RPMI8226 (cell line): ENCODE results near the gene SNX9.
"Not testable (repeated sequence)": the region's sequence is repeated elsewhere in the genome, so short reads cannot be mapped to it uniquely, and the experiment has no call there.

Source experiments
- DNase-seq: peaks from one replicate; pipeline ENCODE4 v3.0.0-alpha.2; 2015

SNX9 gene

DNA sequence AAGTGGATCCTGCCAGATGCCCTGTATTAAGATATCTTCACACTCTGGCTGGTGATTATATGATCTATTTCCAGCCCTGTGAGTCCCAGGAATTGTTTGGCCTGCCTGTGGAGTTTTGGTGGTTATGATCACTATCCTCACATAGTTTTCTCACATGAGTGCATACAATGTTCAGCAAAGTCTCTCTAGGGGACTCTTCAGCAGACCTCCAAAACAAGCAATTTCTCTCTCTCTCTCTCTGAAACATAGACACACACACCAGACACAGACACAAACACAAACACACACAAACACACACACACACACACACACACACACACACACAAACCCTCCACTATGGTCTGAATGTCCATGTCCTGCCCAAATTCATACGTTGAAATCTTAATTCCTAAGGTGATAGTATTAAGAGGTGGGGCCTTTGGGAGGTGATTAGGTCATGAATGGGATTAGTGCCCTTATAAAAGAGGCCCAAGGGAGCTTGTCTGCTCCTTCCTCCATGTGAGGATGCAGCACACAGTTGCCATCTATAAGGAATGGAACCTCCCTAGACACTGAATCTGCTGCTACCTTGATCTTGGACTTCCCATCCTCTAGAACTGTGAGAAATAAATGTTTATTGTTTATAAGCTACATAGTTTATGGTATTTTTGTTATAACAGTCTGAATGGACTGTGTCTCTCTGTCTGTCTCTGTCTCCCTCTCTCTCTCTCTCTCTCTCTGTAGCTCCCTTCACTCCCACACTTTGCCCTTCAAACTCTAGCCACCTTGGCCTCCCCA is 136.6 kb downstream of the SNX9 start:
- no peak for DNase-seq

DNA sequence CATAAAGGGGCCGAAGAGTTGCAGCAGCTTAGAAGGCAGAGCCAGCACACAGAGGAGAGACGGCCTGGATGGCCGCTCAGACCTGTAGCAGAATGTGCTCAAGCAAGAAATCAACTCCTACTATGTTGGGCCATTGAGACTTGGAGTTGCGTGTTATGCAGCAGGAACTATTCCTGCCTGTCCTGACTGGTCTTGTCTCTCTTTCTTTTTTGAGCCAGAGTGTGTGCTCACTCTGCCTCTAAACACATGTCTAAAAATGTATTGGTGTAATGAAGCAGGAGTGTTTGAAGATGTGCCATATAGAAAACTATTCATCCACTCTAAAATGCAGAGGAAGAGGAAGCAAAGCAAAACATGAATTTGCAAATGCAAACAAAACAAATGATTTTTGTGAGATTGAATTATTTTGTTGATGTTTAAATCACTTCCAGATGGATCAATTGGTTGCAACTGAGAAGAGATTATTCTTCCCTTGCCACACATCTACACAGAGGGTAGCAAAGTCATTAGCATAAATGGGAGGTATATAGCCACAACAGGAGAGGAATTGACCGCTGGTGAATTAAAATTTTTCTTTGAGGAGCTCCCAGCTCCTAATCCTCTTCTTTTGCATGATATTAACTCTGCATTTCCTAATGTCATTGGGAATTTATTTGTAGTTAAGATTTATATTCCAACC is 138.2 kb downstream of the SNX9 start:
- no peak for DNase-seq

DNA sequence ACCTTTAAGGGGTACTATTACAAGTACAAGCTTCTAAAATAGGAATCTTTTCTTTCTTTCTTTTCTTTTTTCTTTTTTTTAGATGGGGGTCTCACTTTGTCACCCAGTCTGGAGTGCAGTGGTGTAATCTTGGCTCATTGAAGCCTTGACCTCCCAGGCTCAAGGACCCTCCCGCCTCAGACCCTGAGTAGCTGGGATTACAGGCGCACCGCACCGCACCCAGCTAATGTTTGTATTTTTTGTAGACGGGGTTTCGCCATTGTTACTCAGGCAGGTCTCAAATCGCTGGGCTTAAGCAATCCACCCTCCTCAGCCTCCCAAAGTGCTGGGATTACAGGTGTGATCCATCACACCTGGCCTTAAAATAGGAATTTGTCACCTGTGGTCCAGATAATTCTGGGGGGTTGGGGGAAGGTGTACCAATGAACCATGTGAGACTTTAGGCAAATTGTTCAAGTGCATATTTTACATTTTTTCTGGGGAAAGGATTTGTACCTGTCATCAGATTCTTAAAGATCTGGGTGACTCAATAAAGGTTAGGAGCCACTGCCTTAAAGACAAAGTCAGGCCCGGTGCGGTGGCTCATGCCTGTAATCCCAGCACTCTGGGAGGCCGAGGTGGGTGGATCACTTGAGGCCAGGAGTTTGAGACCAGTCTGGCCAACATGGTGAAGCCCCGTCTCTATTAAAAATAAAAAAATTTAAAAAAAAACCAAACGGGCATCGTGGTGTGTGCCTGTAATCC is 139.0 kb downstream of the SNX9 start:
- no peak for DNase-seq

DNA sequence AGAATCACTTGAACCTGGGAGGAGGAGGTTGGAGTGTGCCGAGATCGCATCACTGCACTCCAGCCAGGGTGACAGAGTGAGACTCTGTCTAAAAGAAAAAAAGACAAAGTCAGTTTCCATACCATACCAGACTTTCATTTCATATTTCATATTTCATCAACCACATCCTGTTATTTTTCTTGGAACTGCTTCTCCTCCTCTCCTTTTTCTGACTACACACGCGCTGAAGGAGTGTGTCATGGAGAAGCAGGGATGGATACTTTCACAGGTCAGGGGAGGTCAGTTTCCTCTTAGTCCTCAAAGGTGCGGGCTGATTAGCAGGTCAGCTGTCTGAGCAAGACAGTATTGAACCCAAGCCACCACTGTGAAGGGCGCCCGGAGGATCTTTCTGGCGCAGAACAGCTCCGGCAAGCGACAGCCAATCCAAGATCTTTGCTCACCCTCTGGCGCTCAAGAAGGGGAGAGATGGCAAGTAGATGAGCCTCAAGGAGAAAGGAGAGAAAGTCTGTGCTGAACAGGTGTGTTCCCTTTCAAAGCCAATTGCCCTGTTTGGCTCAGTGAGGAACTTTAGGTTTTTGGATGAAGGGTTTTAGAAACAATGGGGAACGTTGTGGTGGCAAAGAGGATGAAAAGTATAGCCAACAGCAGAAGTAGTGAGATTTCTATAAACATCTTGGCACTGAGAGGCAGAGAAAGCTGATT is 139.7 kb downstream of the SNX9 start:
- DNase-seq = no peak

DNA sequence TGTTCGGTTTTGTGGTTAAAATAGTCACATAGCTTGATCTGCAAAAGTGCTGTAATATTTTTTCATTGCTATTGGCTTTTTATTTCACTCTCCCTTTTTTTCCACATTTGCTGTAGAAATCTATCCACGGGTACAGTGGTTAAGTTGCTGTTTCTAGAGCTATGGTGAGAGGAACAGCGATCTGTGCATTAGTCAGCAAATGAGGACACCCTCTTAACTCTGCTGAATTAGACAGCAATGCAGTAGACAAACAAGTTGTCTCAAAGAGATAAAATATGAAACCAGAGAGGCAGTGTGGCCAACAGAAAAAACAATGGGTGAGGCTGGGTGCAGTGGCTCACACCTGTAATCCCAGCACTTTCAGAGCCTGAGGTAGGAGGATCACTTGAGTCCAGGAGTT is 141.1 kb downstream of the SNX9 start:
- peak; percentile 30 for DNase-seq

DNA sequence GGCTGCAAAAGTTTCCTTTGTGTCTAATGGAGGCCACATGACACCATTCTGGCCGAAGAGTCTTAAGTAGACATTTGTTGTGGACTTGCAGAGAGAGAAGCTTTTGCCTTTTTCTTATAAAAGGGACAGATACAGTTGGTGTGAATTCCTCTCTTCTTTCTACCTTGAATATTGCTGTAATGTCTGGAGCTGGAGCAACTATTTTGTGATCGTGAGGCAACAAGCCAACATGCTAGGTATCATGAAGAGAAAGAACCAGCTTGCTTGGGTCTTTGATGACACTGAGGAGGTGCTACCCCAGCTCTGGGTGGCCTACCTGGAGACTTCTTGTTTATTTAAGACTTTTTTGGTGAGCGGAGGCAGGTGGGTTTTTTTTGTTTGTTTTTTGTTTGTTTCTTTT is 142.3 kb downstream of the SNX9 start:
- no peak for DNase-seq

DNA sequence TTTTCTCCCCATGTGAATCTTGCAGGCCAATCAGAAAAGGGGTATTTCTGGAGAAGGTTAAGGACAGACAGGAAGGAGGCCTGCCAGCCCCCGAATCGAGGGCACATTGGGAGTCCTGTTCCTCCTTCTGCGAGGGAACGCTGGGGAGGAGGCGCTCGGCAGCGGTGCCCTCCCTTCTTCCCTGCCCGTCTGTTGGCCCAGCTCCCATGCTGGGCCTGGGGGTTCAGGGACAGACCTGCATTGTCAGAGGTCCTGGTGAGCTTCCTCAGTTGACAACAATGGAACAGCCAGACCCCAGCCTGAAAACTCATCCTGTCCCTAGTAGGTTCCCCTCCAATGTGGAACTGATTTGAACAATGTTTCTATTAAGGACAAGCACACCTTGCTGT is 143.5 kb downstream of the SNX9 start:
- no peak for DNase-seq

DNA sequence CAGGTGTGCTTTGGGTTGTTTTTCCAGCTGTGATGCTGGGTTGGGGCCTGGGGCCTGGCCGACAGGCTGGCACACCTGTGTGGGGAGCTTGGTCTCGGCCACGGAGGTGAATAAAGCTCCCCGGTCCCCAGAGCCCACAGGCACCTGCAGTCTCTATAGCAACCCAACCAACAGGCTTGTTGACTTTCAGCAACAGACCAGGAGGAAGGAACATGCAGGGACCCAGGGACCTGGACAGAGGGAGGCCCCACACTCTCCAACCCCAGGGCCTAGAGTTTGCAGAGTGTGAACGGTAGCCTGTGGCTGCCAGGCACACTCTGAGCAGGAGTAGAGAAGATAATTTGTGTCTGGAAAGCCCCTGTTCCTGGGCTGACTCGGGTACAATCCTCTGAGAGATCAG is 144.0 kb downstream of the SNX9 start:
- DNase-seq = no peak

DNA sequence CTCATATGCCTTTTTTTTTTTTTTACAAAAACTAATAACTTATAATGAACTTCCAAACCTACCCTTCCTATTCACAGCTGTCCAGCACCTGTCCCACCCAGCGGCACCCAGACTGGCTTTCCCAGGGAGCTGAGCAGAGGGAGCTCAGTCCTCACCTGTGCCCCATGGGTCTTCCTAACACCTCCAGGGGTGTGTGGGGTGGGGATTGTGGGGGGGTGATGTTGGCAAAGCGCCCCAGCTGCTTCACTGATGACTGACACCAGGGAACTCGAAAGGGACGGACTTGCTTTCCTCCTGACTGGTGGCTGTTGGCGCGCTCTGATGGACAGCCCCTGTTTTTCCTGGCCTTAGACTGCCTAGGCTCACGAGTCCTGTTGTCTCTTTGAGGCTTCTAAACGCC is 144.4 kb downstream of the SNX9 start:
- DNase-seq = no peak

DNA sequence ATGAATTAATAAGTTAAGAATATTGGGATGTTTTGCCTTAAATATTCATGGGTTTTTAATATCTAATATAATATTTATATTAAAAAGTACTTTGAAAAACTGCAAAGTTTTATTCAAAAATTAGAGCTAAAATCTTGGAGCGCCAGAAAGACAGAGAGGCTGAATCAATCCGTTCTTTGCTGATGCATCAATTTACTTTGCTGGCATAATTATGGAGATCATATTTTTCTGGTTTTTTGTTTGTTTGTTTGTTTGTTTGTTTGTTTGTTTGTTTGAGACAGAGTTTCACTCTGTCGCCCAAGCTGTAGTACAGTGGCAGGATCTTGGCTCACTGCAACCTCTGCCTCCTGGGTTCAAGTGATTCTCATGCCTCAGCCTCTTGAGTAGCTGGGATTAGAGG is 149.1 kb downstream of the SNX9 start:
- DNase-seq = not testable (repeated sequence)

DNA sequence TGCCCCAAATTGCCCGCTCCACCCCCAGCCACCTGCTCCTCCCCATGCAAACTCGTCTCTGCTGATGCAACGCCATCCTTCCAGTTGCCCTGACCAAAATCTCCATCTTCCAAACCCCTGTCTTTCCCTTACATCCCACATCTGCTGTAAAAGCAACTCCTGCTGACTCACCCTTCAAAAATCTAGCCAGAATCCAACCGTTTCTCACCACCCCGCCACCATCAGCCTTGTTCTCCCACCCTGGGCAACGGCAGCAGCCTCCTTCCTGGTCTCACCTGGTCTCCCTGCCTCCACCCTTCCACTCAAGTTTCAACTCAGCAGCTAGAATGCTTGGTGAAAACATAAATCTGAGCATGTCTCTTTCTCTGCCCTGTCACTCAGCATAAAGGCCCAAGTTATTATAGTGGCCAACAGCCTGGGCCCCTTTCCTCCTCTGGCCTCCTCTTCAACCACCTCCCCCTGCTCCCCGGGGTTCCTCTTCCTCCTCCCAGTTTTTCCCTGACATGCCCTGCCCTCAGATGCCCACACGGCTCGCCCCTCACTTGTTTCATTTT is 151.4 kb downstream of the SNX9 start:
- DNase-seq = no peak

DNA sequence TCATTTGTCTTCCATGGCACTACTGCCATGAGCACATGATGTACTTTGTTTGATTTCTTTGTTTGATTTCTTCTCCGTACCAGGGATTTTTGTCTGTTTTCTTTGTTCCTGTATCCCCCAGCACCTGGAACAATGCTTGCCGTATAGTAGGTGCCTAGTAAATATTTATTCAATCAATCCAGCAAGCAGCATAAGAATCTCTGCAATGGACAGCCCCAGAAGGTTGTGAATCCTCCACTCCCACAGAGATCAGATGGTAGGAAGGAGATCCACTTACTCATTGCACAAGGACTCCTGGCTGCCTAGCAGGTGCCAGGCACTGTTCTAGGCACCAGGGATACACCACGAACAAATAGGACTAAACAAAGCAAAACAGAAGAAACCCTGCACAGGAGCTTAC is 151.9 kb downstream of the SNX9 start:
- DNase-seq = no peak

DNA sequence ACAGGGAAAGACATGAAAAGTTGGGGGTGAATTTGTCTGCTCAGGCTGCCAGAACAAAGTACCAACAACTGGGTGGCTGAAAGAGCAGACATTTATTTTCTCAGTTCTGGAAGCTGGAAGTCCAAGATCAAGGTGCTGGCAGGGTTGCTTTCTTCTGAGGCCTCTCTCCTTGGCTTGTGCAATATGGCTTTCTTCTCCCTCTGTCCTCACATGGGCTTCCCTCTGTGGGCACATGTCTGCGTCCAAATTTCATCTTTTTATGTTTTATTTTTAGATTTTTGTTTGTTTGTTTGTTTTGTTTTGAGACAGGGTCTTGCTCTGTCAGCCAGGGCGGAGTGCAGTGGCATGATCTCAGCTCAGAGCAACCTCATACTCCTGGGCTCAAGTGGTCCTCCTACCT is 152.4 kb downstream of the SNX9 start:
- DNase-seq = no peak

DNA sequence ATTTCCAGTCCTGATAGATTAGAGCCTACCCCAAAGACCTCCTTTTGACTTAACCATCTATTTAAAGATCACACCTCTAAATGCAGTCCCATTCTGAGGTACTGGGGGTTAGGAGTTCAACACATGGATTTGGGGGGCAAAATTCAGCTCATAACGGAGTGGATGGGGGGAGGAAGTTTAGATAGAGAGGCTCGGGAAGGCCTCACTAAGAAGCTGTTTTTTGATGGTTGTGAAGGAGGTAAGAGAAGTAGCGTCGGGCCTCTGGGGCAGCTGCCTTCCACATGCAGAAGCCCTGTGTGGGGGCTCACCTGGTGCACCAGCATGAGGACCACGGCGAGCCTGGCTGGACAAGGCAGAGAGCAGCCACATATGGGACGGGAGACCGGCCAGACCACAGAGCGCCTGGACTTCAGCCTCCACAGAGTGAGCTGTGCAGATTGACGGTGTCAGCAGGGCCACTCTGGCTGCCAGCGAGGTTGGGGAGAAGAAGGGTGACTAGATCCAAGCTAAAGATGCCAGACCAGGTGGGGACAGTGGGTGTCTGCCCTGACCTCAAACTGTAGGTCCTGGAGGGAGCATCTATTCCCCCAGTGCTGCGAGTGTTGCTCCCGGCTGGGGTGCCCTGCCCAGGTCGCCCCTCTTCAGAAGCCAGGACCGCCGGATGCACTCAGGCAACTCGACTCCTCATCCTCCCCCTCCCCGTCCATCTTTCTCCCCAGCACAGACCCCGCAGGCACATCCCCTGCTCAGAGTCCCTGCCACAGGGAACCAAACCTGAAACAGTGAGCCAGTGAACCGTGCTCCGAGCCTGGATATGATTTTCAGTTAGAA is 153.5 kb downstream of the SNX9 start:
- DNase-seq = no peak

DNA sequence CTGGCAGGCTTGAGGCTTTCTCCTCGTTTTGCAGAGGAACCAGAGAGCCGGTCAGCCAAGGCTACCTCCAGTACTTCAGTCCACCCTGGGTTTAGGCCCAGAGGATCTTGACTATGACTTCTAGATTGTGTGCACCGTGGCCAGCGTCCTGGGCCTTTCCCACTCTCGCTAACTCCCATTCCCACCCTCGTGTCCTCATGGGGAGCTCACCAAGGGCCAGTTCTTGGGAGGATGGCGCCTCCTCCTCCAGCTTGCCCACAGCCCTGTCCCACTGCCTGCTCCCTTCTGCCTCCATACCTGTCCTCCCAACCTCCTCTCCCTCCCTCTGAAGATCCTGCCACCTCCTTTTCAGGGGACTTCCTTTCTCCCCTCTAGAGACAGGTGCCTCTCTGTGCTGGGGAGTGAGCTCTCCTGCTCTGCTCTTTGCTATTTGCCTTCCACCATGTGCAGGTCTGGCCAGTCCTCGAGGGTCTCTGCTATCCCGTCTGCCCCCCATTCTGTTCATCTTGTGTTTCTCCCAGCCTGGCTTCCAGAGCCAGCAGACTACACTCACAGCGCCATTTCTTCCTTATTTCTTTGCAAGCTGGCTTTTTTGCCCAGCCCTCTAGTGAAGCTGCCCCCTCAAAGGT is 154.2 kb downstream of the SNX9 start:
- DNase-seq = no peak

DNA sequence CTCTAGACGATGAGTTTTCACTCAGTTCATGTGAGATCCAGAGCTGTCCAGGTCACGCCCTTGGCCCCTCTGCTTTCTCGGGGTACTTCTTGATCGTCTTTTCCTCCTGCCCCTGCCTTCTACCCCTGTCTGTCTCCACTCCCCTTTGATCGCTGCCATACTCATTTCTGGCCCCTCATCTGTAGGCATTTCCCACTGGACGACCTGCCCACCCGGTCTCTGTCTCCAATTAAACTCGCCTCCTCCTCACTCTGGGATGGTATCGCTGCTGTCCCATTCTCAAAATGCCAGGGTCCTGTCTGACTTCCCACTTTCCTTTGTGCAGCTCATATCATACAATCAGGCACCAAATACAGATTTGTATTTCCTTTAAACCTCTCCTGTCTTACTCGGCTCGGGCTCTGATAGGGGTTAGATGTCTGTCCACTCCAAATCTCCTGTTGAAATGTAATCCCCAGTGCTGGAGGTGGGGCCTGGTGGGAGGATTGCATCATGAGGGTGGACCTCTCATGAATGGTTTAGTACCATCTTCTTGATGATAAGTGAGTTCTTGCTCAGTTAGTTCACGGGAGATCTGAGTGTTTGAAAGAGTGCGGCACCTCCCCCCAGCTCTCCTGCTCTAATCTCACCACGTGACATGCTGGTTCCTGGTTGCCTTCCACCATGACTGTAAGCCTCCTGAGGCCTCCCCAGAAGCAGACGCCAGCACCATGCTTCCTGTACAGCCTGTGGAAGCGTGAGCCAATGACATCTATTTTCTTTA is 155.2 kb downstream of the SNX9 start:
- no peak for DNase-seq

DNA sequence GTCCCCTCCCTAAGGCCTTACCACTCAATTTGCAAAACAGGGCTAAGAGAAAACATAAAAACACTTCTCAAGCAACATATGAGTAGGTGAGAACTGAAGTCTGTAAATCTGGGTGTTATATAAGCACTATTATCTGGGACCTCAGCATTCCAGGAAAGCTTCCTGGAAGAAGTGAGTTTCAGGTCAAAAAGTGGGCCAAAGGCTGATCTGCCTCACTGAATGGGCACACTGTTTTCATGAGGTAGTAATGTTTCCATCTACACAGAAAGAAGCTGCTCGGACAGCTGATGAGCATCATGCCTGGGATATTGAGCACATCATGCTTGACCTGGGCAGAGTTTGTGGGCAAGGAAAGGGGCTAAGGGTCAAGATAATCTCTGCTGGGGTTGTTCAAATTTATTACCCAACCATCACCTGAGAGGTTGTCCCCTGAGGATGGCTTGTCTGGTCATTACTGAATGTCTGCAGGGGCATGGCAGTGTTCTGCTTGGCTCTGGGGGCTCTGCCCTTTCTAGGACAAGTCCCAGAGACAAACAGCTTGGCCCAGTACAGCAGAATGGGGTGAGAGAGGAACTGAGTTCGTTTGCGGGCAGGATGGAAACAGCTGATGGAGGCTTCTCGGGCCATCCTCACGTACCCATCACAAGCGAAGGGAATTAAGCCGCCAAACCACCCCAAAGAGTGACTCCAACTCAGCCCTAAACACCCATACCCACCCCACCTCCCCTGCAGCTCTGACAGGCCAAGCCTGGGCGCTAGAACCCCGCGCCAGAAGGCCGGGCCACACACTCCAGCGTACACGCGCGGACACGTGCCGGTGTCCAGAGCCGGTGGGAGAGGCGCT is 157.5 kb downstream of the SNX9 start:
- DNase-seq = peak; percentile 36

DNA sequence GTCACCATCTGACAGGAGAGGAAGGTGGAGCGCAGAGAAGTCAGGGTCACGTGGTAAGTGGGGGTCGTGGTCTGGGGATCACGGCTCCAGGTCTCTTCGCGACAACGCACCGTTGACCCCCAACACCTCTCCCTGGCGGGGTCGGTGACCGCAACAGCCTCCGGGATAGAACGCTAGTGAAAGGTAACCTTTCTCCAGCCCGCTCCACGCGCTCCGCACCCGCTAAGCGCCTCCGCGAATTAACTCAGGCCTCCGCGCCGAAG is 158.0 kb downstream of the SNX9 start:
- no peak for DNase-seq

DNA sequence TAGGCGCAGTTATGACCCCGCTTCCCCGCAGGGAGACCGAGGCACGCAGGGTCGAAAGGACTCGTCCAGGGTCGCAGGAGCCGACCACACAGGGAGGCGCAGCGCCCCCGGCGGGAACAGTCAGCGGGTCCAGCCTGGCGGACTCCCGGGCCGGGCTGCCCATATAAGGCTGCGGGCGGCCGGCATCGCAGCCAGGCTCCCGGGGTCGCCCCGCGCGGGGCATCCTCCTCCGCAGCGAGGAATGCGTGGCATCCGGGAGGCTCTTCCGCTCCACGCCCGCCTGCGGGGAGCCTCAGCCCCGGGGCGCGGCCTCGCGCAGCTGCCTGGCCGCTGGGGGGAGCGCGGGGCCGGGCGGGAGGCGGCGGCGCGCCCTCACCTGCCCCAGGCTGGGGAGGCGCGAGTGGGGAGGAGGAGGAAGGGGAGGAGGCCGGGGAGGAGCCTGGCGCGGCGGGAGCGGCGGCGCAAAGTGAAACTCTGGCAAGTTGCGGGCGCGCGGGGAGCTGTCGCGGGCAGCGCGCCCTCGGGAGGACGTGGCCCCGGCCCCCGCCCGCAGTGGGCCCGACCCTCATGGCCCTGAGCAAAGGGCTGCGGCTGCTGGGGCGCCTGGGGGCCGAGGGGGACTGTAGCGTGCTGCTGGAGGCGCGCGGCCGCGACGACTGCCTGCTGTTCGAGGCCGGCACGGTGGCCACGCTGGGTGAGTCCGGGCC is 158.5 kb downstream of the SNX9 start, which contains the start of gene SYNJ2:
Gene SYNJ2 (plus strand): TSS at position 469 of the 707 bp plus-strand sequence. CDS start 99 bp downstream, at position 568.
- DNase-seq = peak; percentile 90
